K562 (cell line): ENCODE data around the gene PGBD1. TPM values are rescaled to one million over a fixed set of nuclear protein-coding genes. Genes with fewer than 3 reads are reported as not detected.
A peak's percentile ranks its signal among the peaks of the same experiment; 100 is the strongest.

Source experiments
- CHD7 ChIP-seq: fragments of 200-600 bp; sonication (generic); IDR thresholded peaks from one replicate; pipeline ENCODE4 v1.6.1; 2012; ENCODE audit warnings: mild to moderate bottlenecking, low read depth, low read length, inconsistent platforms
- CREB1 ChIP-seq, 2 experiments: sonication (generic) in 1 of 2; formaldehyde crosslinking in 1 of 2; IDR thresholded peaks; 2 replicates each; pipeline versions ENCODE4 v1.6.1 to v1.8.0; 2012 to 2022; ENCODE audit warnings: inconsistent platforms in 1 of 2, mild to moderate bottlenecking in 1 of 2, missing genetic modification reagents in 1 of 2, moderate library complexity in 1 of 2
- CTBP1 ChIP-seq: fragments of 450-650 bp; IDR thresholded peaks from 2 replicates; pipeline ENCODE4 v1.6.1; 2016; ENCODE audit warnings: borderline replicate concordance
- FOXK2 ChIP-seq, 2 experiments: fragments of 450-650 bp; IDR thresholded peaks in 1 of 2; conservative IDR thresholded peaks in 1 of 2; 2 replicates each; pipeline ENCODE4 v1.6.1; 2016; ENCODE audit warnings: low read depth in 2 of 2, mild to moderate bottlenecking in 1 of 2
- JUNB ChIP-seq: fragments of 450-650 bp; formaldehyde crosslinking; conservative IDR thresholded peaks from 2 replicates; pipeline ENCODE4 v1.4.0; 2020; ENCODE audit warnings: mild to moderate bottlenecking
- MYBL2 ChIP-seq, 2 experiments: fragments of 450-650 bp in 1 of 2; sonication (generic) in 1 of 2; formaldehyde crosslinking in 1 of 2; IDR thresholded peaks; 2 replicates each; pipeline versions ENCODE4 v1.6.1 to v1.8.1; 2017 to 2022; ENCODE audit warnings: borderline replicate concordance in 1 of 2, inconsistent platforms in 1 of 2, low read depth in 1 of 2, mild to moderate bottlenecking in 1 of 2, missing genetic modification reagents in 1 of 2, moderate library complexity in 1 of 2
- NBN ChIP-seq: fragments of 450-650 bp; IDR thresholded peaks from 2 replicates; pipeline ENCODE4 v1.6.1; 2016; ENCODE audit warnings: low read depth, mild to moderate bottlenecking
- POLR3G ChIP-seq: IDR thresholded peaks from 2 replicates; pipeline ENCODE4 v1.6.1; 2011; ENCODE audit not compliant: insufficient read length, insufficient replicate concordance; ENCODE audit errors: extremely low read depth
- SP1 ChIP-seq: sonication (generic); formaldehyde crosslinking; IDR thresholded peaks from 2 replicates; pipeline ENCODE4 v1.8.1; 2022; ENCODE audit warnings: mild to moderate bottlenecking, missing genetic modification reagents
- ZBTB8A ChIP-seq: fragments of 450-650 bp; IDR thresholded peaks from 2 replicates; pipeline ENCODE4 v1.6.1; 2018; ENCODE audit warnings: mild to moderate bottlenecking, moderate library complexity; ENCODE audit not compliant: partially characterized antibody
- ZNF253 ChIP-seq: fragments of 250-450 bp; sonication (Bioruptor Pico); conservative IDR thresholded peaks from 2 replicates; pipeline ENCODE4 v1.6.1; 2021; ENCODE audit warnings: mild to moderate bottlenecking
- ZNF655 ChIP-seq: fragments of 250-450 bp; sonication (Bioruptor Pico); IDR thresholded peaks from 2 replicates; pipeline ENCODE4 v1.5.0; 2021
- polyA plus RNA-seq, 8 experiments: library from polyadenylated mRNA; depleted of rRNA in 4 of 8; stranded (reverse) in 5 of 8; unstranded in 3 of 8; fragments of >200 nt; fragmentation: Nextera tagmentation in 2 of 8; fragmentation: Illumina TruSeq in 1 of 8; extraction: Ambion mirVana in 2 of 8; extraction: Trizol in 1 of 8; gene quantifications; 2 replicates each; pipeline versions ENCODE4 v1.2.1 to v1.2.3, GENCODE V29; 2011 to 2014; ENCODE audit warnings: inconsistent platforms in 1 of 8, missing spikeins in 1 of 8
- total RNA-seq, 7 experiments: library from RNA; depleted of rRNA in 6 of 7; stranded (reverse); fragments of >200 nt in 6 of 7; fragmentation: Illumina TruSeq in 2 of 7; extraction: Trizol in 2 of 7; gene quantifications; 2 replicates each; pipeline versions ENCODE4 v1.2.1 to v1.2.3, GENCODE V29; 2011 to 2021; ENCODE audit warnings: low replicate concordance in 1 of 7

Gene PGBD1
- total and polyA plus RNA-seq, 9 of the 15 experiments (the other 6 are each of a cell fraction or from before 2014, with no cell fraction given), result 3.3 to 9.0 (median 7.3) TPM

- TF ChIP-seq CHD7 (no peak), NBN (no peak), ZNF655 (CRISPR knock-in tag) (no peak), POLR3G (no peak), ZBTB8A (no peak), SP1 (CRISPR knock-in tag) (peak; percentile 35; the same call in 1 of the 2 replicates), ZNF253 (CRISPR knock-in tag) (no peak), MYBL2 (IDR thresholded peaks at IDR 0.05; ENCODE audit: low read depth) (no peak), MYBL2 (CRISPR knock-in tag; IDR thresholded peaks at IDR 0.05; ENCODE audit: borderline replicate concordance) (no peak), JUNB (CRISPR knock-in tag) (no peak), CTBP1 (peak; percentile 74; the same call in 1 of the 2 replicates), CREB1 (IDR thresholded peaks at IDR 0.05) (no peak), CREB1 (CRISPR knock-in tag; IDR thresholded peaks at IDR 0.05) (peak; percentile 43; the same call in 1 of the 2 replicates), FOXK2 (conservative IDR thresholded peaks at IDR 0.05 in 1 of 2, IDR thresholded peaks at IDR 0.05 in 1 of 2; ENCODE audit: low read depth in 2 of 2) (no peak)
These were observed at the start of gene PGBD1 (continued) for GRCh38 chr6:28281288-28282064.
